GM18507 (cell line): ENCODE data around the gene EFNB2.
A peak's percentile ranks its signal among the peaks of the same experiment; 100 is the strongest.

Source experiments
- DNase-seq: peaks from one replicate; pipeline ENCODE4 v3.0.0; 2011; ENCODE audit warnings: low read depth; ENCODE audit not compliant: insufficient read length; ENCODE audit errors: extremely low spot score
- FAIRE-seq: peaks from 2 replicates; lab custom pipeline; 2011; peaks lifted over from hg19 to GRCh38; lab: Jason Lieb, UNC

The EFNB2 gene

DNA sequence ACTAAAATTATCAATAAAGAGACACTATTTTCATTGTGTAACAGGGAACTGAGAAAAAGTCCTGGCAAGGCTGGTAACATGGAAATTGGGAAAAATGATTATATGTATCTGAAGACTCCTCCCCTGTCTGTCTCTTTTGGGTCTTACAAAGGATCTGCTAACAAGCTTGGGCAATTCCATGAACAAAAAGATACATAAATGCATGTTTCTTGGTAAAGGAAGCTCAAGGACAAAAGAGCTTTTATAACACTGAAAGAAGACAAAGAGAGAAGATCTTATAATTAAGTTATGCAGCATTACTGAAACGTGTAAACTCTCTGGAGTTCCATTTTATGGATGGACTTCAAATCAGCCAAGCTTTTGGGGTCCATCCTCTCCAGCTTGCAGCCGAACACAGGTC, 29.2 kb downstream of the EFNB2 start:
- DNase-seq (no peak), FAIRE-seq (no peak)

- DNase-seq (no peak), FAIRE-seq (no peak)
Measured at GRCh38 chr13:106505732-106506131, 29.7 kb downstream of the EFNB2 start.

DNA sequence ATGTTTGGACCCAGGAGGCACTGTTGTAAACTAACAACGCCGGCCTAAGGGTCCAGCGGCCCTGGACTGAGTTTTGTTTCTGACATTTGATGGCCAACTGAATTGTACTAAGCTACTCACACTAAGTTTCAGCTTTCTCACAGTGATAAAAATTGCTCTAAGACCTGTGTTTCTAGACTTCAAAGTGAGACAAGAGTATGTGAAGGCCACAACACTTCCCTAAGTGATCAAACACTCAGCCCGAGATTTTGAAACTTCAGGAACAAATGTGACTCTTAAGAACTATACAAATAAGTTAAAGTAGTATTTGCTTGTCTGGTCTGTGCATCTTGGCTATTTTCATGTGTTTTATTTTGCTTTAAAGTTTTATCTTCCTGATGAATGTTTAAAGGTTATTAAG, 30.2 kb downstream of the EFNB2 start:
- no peak for FAIRE-seq
- no peak for DNase-seq

- no peak for FAIRE-seq
- DNase-seq, result no peak
Measured at GRCh38 chr13:106503730-106504453, 31.6 kb downstream of the EFNB2 start.

- DNase-seq (no peak), FAIRE-seq (no peak)
Measured at GRCh38 chr13:106503272-106503671, 32.2 kb downstream of the EFNB2 start.

- no peak for FAIRE-seq
Measured at GRCh38 chr13:106500445-106500844, 35.0 kb downstream of the EFNB2 start.

DNA sequence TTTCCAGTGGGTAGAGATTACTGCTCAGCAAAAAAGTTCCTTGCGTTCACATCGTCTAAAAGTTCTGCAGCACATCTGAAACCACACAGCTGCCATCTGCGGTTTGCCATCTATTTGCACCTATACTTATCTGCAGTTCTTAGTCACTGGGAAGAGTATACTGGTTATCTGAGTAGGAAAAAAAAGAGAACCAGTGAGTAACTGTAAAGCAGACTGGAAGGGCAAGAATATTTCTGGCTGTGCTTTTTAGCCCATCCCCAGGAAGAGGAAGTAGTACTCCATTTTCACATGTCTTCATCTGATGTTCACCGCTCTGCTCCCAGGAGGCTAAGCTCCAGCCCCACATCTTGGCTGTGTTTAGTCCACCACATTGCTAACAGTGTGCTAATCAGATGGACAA, 35.6 kb downstream of the EFNB2 start:
- DNase-seq (no peak), FAIRE-seq (peak; percentile 24)

More at GRCh38 chr13:106500445-106500844, 35.0 kb downstream of the EFNB2 start:
- no peak for DNase-seq

- FAIRE-seq, result no peak
Measured at GRCh38 chr13:106499113-106499512, 36.3 kb downstream of the EFNB2 start.

GRCh38 chr13:106498571-106498970, 36.9 kb downstream of the EFNB2 start:
- FAIRE-seq (no peak), DNase-seq (no peak)

More at GRCh38 chr13:106499113-106499512, 36.3 kb downstream of the EFNB2 start:
- no peak for DNase-seq

GRCh38 chr13:106498158-106498557, 37.3 kb downstream of the EFNB2 start:
- DNase-seq, result no peak
- FAIRE-seq, result no peak

- FAIRE-seq (no peak), DNase-seq (no peak)
Measured at GRCh38 chr13:106497079-106497478, 38.4 kb downstream of the EFNB2 start.

- DNase-seq, result no peak
Measured at GRCh38 chr13:106496072-106496997, 39.1 kb downstream of the EFNB2 start.

DNA sequence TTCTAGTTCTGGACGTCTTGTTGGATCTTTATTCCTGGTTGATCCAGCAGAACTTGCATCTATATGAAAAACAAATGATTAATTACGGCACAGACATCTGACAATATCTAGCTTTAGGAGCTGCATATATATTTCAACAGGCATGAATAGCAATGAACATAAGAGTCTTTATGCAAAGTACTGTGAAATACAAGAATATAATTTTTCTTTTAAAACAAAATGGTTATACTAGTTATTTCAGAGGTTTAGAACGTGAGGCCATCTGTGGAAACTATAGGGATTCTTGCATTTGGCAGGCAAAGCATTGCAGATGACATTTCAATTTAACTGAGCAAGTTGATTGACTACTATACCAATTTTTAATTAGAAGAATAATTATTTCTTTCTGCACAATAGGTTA, 40.5 kb downstream of the EFNB2 start:
- DNase-seq, result no peak
- no peak for FAIRE-seq

More at GRCh38 chr13:106496072-106496997, 39.1 kb downstream of the EFNB2 start:
- FAIRE-seq, result no peak

GRCh38 chr13:106494506-106494905, 41.0 kb downstream of the EFNB2 start:
- FAIRE-seq (no peak), DNase-seq (no peak)

- peak; percentile 83 for FAIRE-seq
- peak; percentile 23 for DNase-seq
Measured at GRCh38 chr13:106493533-106494220, 41.8 kb downstream of the EFNB2 start.

- DNase-seq (no peak), FAIRE-seq (no peak)
Measured at GRCh38 chr13:106492588-106493475, 42.6 kb downstream of the EFNB2 start.

- FAIRE-seq (no peak), DNase-seq (no peak)
Measured at GRCh38 chr13:106491928-106492587, 43.4 kb downstream of the EFNB2 start.

DNA sequence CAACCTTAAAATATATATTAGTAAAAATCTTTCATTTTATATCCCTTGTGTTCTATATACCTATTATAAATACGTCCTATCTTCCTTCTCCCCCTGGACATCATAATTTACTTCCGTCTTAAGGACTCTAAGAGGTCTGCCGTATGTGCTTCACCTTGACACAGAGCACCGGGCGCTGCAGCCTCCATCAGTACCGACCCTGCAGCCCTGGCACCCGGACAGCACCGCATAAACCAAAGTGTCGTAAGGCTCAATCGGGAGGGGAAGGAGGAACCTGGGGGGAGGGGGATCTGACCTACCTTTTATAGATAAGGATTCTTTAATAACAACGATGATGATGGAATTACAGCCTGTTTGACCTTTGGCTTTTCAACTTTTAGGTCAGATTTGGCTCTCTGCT, 44.0 kb downstream of the EFNB2 start:
- no peak for DNase-seq
- FAIRE-seq, result no peak
